ENCODE measurements around the gene PHKA2.
"Not testable (repeated sequence)": the region's sequence is repeated elsewhere in the genome, so short reads cannot be mapped to it uniquely, and the experiment has no call there.

Gene PHKA2

DNA sequence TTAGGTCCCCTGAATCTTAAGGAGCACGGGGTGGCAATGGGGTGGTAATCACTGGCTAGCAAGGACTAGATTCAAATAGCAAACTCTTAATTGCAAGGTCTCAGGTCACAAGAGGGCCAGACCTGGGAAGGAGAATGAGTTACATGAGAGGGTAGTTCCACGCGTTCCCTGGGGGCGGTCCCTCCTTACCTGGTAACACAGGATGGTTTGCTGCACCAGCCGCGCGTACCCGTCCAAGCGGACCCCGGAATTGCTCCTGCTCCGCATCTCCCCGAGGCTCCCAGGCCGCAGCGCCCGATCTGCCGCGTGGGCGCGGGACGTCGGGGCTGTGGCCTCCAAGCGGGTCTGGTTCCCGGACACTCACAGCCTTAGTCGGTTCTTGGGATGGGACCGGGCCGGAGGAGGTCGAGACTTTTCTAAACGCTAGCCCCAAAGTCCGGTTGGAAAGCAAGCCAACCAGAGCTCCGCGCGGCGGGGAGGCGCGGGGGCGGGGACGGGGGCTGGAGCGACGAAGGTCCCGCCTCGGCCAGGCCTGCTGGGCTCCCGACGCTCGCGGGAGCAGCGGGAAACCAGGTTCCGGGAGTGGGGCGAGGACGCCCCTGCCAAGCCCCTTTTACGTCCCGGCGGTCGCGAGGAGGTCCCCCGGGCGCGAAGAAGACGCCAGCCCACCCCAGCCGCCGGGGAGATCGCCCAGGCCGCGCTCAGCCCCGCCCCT is at the start of gene PHKA2:
TSS of gene PHKA2 (minus strand) at position 449 of the 715 bp plus-strand sequence. CDS start at position 267, 182 bp downstream.
- DNase-seq = peak; percentile 1 to 4

DNA sequence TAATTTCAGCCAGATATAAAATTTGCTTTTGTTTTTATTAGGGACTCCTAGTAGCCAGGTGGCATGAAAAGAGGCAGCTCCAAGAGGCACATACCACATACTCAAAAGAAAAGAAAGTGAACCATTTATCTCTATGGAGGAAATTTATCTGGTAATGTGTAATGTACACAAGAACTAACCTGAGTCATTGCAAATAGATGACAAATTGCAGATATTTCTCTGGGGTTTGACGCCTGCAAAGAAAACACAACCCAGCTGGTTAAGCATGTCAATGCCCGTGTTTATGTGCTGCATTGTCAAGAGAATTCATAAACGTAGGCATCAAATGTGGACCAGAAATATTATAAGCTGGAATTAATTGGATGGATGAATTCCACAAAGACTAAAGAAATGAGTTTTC is 46.9 kb upstream of the PHKA2 start:
- DNase-seq = no peak

GRCh38 chrX:19028560-19028959 is 44.6 kb upstream of the PHKA2 start:
- DNase-seq = no peak

- DNase-seq = no peak
These were observed 40.5 kb upstream of the PHKA2 start for GRCh38 chrX:19024366-19024765.

- no peak for DNase-seq
These were observed 36.1 kb upstream of the PHKA2 start for GRCh38 chrX:19019996-19020395.

DNA sequence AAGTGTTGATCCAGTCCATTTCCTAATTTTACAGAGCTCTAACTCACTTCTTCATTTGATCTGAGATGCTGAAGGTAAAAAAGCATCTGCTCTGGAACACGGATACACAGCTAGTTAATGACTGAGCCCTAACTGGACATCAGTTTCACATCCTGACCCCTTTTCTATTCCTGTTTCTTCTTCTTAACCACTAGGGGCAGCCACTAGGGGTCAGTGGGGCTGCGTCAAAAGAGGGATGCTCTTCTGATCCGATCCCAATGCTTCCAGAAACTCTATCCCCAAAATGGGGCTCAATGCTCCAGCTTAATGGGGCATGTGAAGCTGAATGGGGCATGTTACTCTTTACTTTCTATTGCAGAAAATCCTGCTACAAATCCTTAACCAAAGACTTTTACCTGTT is 33.4 kb upstream of the PHKA2 start:
- DNase-seq = no peak

GRCh38 chrX:19016614-19017013 is 32.7 kb upstream of the PHKA2 start:
- DNase-seq = not testable (repeated sequence)

DNA sequence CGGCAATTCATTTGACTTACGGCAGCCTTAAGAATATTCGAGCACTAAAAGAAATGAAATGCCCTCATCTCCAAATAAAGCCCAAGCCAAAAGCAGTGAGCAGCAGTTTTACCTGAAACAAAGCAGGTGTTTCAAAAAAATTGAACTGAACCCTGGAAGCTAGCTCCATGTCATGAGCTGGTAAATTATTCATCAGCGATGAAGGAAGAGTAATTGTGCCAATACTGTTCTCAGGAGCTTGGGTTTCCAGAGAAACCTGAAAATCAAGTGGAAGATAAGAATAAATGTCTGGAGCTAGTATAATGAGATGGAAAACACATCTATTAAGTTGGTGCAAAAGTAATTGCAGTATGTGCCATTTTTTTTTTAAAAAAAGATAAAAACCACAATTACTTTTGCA is 24.0 kb upstream of the PHKA2 start:
- DNase-seq = no peak

DNA sequence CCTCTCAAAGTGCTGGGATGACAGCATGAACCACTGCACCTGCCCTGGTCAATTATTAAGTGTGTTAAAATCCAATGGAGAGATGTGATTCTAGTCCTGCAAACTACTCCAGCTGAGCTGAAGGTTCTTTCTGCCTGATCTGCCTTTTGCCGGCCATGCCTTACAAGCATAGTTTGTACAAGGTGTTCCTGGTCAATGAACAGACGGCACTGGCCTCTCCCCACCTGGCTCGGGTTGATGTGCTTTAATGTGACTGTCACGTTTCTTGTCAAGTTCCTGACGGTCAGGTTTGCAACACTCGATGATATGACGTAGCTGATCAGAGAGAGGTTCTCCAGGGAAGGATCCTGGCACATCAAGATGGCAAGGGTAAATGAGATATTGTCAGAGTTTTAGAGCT is 23.1 kb upstream of the PHKA2 start:
- no peak for DNase-seq

DNA sequence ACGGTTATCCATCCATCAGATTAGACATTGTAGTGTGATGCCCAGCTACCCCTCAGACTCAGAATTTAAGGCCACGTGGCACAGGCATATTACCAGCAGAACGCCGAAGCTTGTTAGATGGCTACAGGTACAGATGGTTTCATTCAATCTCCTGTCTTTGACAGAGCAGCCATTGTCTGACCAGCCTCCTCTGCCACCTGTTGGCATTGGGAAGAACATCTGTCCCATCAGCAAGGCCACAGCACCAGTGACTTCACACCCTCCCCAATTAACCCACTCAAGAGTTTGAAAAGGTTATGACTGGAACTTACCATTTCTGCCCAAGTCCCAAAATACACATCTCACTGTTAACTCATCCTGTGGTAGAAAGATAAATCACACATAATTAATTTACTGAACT is 22.0 kb upstream of the PHKA2 start:
- no peak for DNase-seq

DNA sequence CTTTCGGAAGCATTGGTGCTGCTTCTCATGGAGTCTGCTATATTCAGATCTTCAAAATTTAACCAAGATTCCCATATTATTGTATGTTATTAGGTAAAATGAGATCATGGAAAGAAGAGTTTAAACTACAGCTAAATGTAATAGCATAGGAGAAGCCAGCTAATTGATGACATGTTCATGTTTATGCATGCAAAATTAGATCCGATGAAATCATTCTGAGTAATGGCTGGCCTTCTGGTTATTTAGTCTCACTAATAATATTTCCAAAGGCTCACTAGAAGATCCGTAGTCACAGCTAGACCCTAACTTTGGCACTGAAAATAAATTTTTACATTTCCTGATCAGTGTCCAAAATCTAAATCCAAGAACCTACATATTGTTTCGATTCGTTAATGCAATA is 19.8 kb upstream of the PHKA2 start:
- DNase-seq = no peak

- DNase-seq = no peak
These were observed 14.7 kb upstream of the PHKA2 start for GRCh38 chrX:18998653-18999052.

GRCh38 chrX:18997916-18998315 is 14.0 kb upstream of the PHKA2 start:
- no peak for DNase-seq

- no peak for DNase-seq
These were observed 12.6 kb upstream of the PHKA2 start for GRCh38 chrX:18996536-18996935.

DNA sequence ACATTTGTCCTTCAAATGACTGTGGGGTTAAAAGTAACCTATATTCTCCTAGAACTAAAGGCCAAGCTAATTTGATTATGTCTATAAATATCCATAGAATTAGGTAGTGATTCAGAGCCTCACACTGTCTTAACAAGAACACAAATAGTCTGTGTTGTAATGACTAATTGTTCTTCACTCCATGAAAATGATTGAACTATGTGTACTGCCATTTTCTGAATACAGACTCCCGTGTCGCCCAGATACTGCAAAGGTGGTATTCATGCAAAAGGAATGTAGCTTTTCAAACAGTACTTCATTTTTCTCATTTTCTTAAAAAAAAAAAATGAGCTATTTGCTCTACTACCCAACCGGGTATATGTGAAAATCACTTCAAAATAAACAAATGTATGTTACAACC is 11.3 kb upstream of the PHKA2 start:
- no peak for DNase-seq

- no peak for DNase-seq
These were observed 10.8 kb upstream of the PHKA2 start for GRCh38 chrX:18994713-18995112.

DNA sequence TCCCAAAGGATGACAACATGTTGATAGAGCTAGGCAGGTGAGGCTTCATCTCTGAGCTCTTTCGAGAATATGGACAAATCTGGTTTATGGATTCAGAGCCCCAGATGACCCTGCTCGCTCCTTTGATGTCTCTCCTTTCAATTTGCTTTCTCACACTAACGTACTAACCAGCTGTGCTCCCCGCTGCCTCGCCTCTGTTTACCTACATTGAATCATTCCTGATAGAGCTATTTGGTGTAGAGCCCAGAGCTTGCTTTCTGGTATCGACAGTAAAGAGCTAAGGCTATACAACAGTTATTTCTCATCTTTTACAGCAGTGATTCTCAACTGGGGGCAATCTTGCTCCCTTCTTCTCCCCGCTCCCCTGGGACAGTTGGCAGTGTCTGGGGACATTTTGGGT is 8.9 kb upstream of the PHKA2 start:
- no peak for DNase-seq

GRCh38 chrX:18985186-18985435 is 1.2 kb upstream of the PHKA2 start:
- DNase-seq = no peak

- DNase-seq = peak; percentile 83 to 84
These were observed 669 bp upstream of the PHKA2 start for GRCh38 chrX:18984381-18985185.

GRCh38 chrX:18981124-18981807 is 2.6 kb downstream of the PHKA2 start:
- DNase-seq = no peak

DNA sequence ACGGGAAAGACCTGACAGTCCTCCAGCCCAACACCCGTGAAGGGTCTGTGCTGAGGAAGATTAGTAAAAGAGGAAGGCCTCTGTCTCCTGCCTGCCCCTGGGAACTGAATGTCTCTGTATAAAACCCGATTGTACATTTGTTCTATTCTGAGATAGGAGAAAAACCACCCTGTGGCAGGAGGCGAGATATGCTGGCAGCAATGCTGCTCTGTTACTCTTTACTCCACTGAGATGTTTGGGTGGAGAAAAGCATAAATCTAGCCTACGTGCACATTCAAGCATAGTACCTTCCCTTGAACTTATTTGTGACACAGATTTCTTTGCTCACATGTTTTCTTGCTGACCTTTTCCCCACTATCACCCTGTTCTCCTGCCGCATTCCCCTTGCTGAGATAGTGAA is 3.7 kb downstream of the PHKA2 start:
- DNase-seq = not testable (repeated sequence)

GRCh38 chrX:18974993-18975392 is 8.9 kb downstream of the PHKA2 start:
- no peak for DNase-seq

- no peak for DNase-seq
These were observed 10.3 kb downstream of the PHKA2 start for GRCh38 chrX:18973527-18974192.

DNA sequence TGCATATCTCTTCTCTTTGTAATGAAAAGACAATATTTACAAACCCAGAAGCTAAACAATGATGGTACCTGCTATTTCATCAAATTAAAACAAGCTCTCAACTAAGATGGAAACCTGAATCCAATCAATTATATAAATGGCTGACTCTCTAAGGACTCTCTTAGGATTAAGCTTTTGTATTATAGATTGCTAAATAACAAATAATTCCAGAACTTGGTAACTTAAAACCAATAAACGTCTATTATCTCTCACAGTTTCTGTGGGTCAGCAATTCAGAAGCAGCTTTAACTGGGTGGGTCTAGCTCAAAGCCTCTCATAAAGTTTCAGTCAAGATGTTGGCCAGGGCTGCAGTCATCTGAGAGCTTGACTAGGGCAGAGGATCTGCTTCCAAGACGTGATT is 12.4 kb downstream of the PHKA2 start:
- DNase-seq = no peak
